Osteoblast (primary cell): ENCODE data around the gene SPOCD1. TPM values are rescaled to one million over a fixed set of nuclear protein-coding genes. Genes with fewer than 3 reads are reported as not detected.

Experiments
- DNase-seq: peaks from one replicate; pipeline ENCODE4 v3.0.0; 2011; ENCODE audit warnings: low spot score, mixed read lengths; ENCODE audit not compliant: insufficient read length; ENCODE audit errors: missing footprints
- H2AFZ ChIP-seq: 2 replicates; pipeline ENCODE4 v1.6.0; 2011; ENCODE audit warnings: mild to moderate bottlenecking, low read length
- H3K27ac ChIP-seq: 2 replicates; pipeline ENCODE4 v1.5.1; 2011; ENCODE audit warnings: mild to moderate bottlenecking, low read depth, low read length, moderate library complexity
- H3K27me3 ChIP-seq: 2 replicates; pipeline ENCODE4 v1.6.0; 2012; ENCODE audit warnings: mild to moderate bottlenecking, control low read depth, inconsistent platforms, low read length, moderate library complexity; ENCODE audit not compliant: insufficient read depth
- H3K36me3 ChIP-seq: 2 replicates; pipeline ENCODE4 v1.5.1; 2011; ENCODE audit warnings: mild to moderate bottlenecking, low read length, control low read depth, moderate library complexity; ENCODE audit not compliant: insufficient read depth
- H3K4me1 ChIP-seq: 2 replicates; pipeline ENCODE4 v1.5.1; 2011; ENCODE audit warnings: mild to moderate bottlenecking, low read length, control low read depth, moderate library complexity; ENCODE audit not compliant: insufficient read depth
- H3K4me2 ChIP-seq: 2 replicates; pipeline ENCODE4 v1.6.0; 2011; ENCODE audit warnings: mild to moderate bottlenecking, low read length; ENCODE audit not compliant: insufficient read depth
- H3K4me3 ChIP-seq: fragments of 200-600 bp; sonication (generic); 3 replicates; pipeline ENCODE4 v1.5.1; 2012; ENCODE audit warnings: mild to moderate bottlenecking, low read length, inconsistent platforms; ENCODE audit not compliant: insufficient read depth
- H3K79me2 ChIP-seq: 2 replicates; pipeline ENCODE4 v1.6.0; 2012; ENCODE audit warnings: mild to moderate bottlenecking, low read length, control low read depth, inconsistent platforms; ENCODE audit not compliant: insufficient read depth
- H3K9me3 ChIP-seq: 2 replicates; pipeline ENCODE4 v1.5.1; 2011; ENCODE audit warnings: low read depth, low read length, control low read depth
- H4K20me1 ChIP-seq: 2 replicates; pipeline ENCODE4 v1.6.0; 2012; ENCODE audit warnings: mild to moderate bottlenecking, low read length, control low read depth; ENCODE audit not compliant: insufficient read depth
- total RNA-seq: library from RNA; depleted of rRNA; stranded (reverse); fragments of >200 nt; gene quantifications from 2 replicates; pipeline ENCODE4 v1.2.3, GENCODE V29; 2012
- TF ChIP-seq, protein P1 (sequence below): IDR thresholded peaks from 2 replicates; pipeline ENCODE4 v1.5.1; 2011; ENCODE audit warnings: mild to moderate bottlenecking, low read depth, low read length, moderate library complexity; ENCODE audit errors: extremely low read depth

SPOCD1 gene
- total RNA-seq, 1 donor, result 58.6 TPM

DNA sequence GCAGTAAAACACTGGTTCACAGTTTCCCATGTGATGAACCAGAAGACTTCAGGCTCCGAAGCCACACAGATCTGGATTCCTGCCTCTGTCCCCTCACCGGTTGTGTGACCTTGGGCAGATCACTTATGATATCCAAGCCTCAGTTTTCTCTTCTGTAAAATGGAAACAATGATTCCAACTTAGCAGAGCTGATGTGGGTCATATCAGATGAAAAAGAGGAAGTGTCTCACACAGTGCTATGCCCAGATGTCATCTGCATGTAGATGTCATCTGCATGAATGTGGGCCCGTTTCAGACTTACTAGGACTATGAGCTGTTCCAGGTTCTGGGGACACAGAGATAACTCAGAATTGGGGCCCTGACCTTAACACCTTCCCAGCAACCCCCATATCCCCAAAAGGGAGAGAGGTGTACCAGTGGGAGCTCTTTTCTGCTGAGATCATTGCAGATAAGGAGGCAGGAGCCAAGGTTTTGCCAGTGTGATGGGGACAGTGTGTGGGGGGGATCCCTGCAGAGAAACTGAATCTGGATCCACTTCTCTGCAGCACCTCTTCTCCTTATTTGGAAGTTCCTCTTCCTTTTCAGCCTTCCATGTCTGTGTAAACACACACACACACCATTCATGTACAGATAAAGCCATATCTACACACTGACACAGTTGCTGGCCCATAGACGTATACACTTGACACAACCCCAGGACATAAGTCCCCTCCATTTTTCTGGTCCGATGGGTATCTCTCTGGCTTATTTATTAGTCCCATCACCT is 46.7 kb downstream of the SPOCD1 start:
- no peak for DNase-seq
- Histone ChIP-seq H3K9me3 (no peaks in the 10 kb centered on the region), H3K4me1 (peaks cover 9% of the 10 kb centered on the region), H4K20me1 (peaks cover 3% of the 10 kb centered on the region), H3K27me3 (peaks cover 49% of the 10 kb centered on the region), H2AFZ (no peak overlapping the region), H3K4me3 (no peak overlapping the region), H3K27ac (no peak overlapping the region), H3K79me2 (no peaks in the 10 kb centered on the region), H3K36me3 (no peaks in the 10 kb centered on the region), H3K4me2 (no peak overlapping the region)
- TF ChIP-seq, protein P1, sequence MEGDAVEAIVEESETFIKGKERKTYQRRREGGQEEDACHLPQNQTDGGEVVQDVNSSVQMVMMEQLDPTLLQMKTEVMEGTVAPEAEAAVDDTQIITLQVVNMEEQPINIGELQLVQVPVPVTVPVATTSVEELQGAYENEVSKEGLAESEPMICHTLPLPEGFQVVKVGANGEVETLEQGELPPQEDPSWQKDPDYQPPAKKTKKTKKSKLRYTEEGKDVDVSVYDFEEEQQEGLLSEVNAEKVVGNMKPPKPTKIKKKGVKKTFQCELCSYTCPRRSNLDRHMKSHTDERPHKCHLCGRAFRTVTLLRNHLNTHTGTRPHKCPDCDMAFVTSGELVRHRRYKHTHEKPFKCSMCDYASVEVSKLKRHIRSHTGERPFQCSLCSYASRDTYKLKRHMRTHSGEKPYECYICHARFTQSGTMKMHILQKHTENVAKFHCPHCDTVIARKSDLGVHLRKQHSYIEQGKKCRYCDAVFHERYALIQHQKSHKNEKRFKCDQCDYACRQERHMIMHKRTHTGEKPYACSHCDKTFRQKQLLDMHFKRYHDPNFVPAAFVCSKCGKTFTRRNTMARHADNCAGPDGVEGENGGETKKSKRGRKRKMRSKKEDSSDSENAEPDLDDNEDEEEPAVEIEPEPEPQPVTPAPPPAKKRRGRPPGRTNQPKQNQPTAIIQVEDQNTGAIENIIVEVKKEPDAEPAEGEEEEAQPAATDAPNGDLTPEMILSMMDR, result no peak

- Histone ChIP-seq H3K9me3 (no peaks in the 10 kb centered on the region), H4K20me1 (peaks cover 3% of the 10 kb centered on the region), H3K27me3 (peaks cover 43% of the 10 kb centered on the region), H3K4me2 (no peak overlapping the region), H3K4me3 (no peak overlapping the region), H2AFZ (no peak overlapping the region), H3K79me2 (no peaks in the 10 kb centered on the region), H3K4me1 (peaks cover 10% of the 10 kb centered on the region), H3K36me3 (no peaks in the 10 kb centered on the region), H3K27ac (no peak overlapping the region)
- TF ChIP-seq, protein P1, result no peak
- DNase-seq, result no peak
Observed at GRCh38 chr1:31768407-31768907, 47.4 kb downstream of the SPOCD1 start.

GRCh38 chr1:31767225-31767624 is 48.6 kb downstream of the SPOCD1 start:
- no peak overlapping the region for H2AFZ ChIP-seq
- no peak overlapping the region for H3K4me2 ChIP-seq
- no peak overlapping the region for H3K27ac ChIP-seq
- no peak for DNase-seq
- H3K9me3 ChIP-seq, result no peaks in the 10 kb centered on the region
- H3K4me3 ChIP-seq, result no peak overlapping the region
- H4K20me1 ChIP-seq, result peaks cover 4% of the 10 kb centered on the region
- H3K4me1 ChIP-seq, result peaks cover 17% of the 10 kb centered on the region
- peaks cover 30% of the 10 kb centered on the region for H3K27me3 ChIP-seq
- H3K79me2 ChIP-seq, result peaks cover 1% of the 10 kb centered on the region
- TF ChIP-seq, protein P1, result no peak
- no peaks in the 10 kb centered on the region for H3K36me3 ChIP-seq

GRCh38 chr1:31765516-31765915 is 50.3 kb downstream of the SPOCD1 start:
- no peak overlapping the region for H3K27ac ChIP-seq
- no peaks in the 10 kb centered on the region for H3K9me3 ChIP-seq
- no peak for DNase-seq
- no peak overlapping the region for H3K4me3 ChIP-seq
- H3K27me3 ChIP-seq, result peaks cover 13% of the 10 kb centered on the region
- H3K4me2 ChIP-seq, result no peak overlapping the region
- TF ChIP-seq, protein P1, result no peak
- H3K4me1 ChIP-seq, result peaks cover 28% of the 10 kb centered on the region
- no peak overlapping the region for H2AFZ ChIP-seq
- H3K36me3 ChIP-seq, result no peaks in the 10 kb centered on the region
- H4K20me1 ChIP-seq, result peaks cover 5% of the 10 kb centered on the region
- peaks cover 2% of the 10 kb centered on the region for H3K79me2 ChIP-seq
